Bladder microvascular endothelial cell (primary cell): ENCODE measurements around the gene METTL8. TPM values are rescaled to one million over a fixed set of nuclear protein-coding genes. Genes with fewer than 3 reads are reported as not detected.

Experiments
- total RNA-seq: library from RNA; depleted of rRNA; stranded (reverse); fragments of >200 nt; gene quantifications from 2 replicates; pipeline ENCODE4 v1.2.3, GENCODE V29; 2014

Gene METTL8, protein sequence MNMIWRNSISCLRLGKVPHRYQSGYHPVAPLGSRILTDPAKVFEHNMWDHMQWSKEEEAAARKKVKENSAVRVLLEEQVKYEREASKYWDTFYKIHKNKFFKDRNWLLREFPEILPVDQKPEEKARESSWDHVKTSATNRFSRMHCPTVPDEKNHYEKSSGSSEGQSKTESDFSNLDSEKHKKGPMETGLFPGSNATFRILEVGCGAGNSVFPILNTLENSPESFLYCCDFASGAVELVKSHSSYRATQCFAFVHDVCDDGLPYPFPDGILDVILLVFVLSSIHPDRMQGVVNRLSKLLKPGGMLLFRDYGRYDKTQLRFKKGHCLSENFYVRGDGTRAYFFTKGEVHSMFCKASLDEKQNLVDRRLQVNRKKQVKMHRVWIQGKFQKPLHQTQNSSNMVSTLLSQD
- total RNA-seq = 5.7 and 20.1 TPM in 2 replicates

DNA sequence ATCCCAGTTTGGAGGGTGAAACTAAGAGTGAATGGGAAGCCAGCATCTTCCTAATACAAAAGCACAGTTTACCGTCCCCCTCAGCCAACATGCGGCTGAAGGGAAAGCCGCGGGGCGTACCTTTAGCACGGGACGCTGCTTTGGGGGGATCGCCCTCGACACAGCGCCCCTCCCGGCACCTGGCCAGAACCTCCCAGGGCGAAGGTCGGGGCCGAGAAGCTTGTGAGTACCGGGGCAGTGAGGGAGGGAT lies at the start of gene METTL8:
Gene METTL8 (minus strand): TSS at position 228 of the 250 bp plus-strand sequence. CDS start 41,805 bp downstream, outside the sequence.

DNA sequence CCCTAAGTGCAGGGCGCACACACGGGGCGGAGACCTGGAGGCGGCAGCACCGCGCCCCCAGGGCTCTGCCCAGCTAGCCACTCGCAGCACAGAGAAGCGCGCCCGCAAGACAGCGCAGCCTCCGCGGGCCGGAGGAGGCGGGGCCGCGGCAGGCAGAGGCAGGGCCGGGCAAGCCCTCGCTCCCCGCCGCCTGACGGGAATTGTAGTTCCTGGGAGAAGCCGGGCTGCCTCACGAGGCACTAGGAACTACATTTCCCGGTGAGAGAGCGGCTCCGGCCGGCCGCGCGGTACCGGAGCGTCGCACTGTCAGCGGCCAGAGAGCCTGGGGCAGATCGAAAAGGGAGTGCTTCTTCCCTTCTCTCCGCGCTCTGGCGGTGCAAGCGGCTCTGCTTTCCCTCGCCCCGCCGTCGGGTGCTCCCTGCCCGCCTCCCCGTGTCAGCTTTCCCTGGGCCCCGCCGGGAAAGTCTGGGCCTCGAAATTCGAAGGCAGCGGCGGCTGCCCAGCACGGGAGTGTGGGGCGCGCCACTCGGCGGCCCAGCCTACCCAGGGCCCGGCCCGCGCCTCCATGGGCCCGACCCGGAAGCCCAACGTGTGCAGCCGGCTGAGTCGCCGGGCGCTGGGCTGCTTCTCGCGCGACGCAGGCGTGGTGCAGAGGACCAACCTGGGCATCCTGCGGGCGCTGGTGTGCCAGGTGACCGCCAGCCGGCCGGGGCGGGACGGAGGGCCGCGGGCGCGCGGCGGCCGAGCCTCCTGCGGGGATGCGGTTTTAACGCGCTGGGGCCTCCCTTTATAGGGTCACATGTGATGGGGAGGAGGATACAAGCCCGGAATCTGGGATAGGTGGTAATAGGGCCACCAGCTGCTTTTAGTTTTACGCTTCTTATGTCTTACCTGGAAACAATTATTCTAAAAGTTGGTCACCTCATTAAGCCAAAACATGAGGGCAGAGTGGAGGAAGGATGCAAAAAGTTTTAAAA lies 511 bp upstream of the METTL8 start, which contains the start of gene DCAF17:
Gene DCAF17 (plus strand): TSS at position 214 of the 977 bp plus-strand sequence. CDS start 352 bp downstream, at position 566.

Other genes starting within 250 kb of the METTL8 start
- 8.9 and 23.2 TPM in 2 replicates for gene DCAF17, start 236 bp upstream of the METTL8 start, total RNA-seq
- gene CYBRD1, start 88.5 kb upstream of the METTL8 start, total RNA-seq = 22.2 and 28.8 TPM in 2 replicates